Stomach smooth muscle (tissue), 2 donors: ENCODE data around the gene ZYG11A.
"Not testable (repeated sequence)": the region's sequence is repeated elsewhere in the genome, so short reads cannot be mapped to it uniquely, and the experiment has no call there.

Source experiments
- H3K27ac ChIP-seq: one replicate; pipeline ENCODE4 v1.7.0; 2013; ENCODE audit warnings: mild to moderate bottlenecking, low read length, inconsistent platforms
- H3K27me3 ChIP-seq, 2 donors: one replicate each; pipeline ENCODE4 v1.7.0; 2013; ENCODE audit warnings: low read length in 2 of 2; ENCODE audit not compliant: insufficient read depth in 2 of 2, control insufficient read depth in 1 of 2
- H3K36me3 ChIP-seq, 2 donors: one replicate each; pipeline ENCODE4 v1.7.0; 2013; ENCODE audit warnings: low read length in 2 of 2; ENCODE audit not compliant: control insufficient read depth in 2 of 2, insufficient read depth in 2 of 2
- H3K4me1 ChIP-seq: one replicate; pipeline ENCODE4 v1.7.0; 2013; ENCODE audit warnings: low read length; ENCODE audit not compliant: control insufficient read depth, insufficient read depth
- H3K4me3 ChIP-seq, 2 donors: one replicate each; pipeline ENCODE4 v1.7.0; 2013; ENCODE audit warnings: low read length in 2 of 2
- H3K9ac ChIP-seq, 2 donors: one replicate each; pipeline ENCODE4 v1.7.0; 2013; ENCODE audit warnings: low read length in 2 of 2, mild to moderate bottlenecking in 1 of 2
- H3K9me3 ChIP-seq, 2 donors: one replicate each; pipeline ENCODE4 v1.7.0; 2013; ENCODE audit warnings: low read length in 2 of 2; ENCODE audit not compliant: control insufficient read depth in 2 of 2
- donor health status: healthy.
- donor health status: Pancreatic carcinoma.

Gene ZYG11A

DNA sequence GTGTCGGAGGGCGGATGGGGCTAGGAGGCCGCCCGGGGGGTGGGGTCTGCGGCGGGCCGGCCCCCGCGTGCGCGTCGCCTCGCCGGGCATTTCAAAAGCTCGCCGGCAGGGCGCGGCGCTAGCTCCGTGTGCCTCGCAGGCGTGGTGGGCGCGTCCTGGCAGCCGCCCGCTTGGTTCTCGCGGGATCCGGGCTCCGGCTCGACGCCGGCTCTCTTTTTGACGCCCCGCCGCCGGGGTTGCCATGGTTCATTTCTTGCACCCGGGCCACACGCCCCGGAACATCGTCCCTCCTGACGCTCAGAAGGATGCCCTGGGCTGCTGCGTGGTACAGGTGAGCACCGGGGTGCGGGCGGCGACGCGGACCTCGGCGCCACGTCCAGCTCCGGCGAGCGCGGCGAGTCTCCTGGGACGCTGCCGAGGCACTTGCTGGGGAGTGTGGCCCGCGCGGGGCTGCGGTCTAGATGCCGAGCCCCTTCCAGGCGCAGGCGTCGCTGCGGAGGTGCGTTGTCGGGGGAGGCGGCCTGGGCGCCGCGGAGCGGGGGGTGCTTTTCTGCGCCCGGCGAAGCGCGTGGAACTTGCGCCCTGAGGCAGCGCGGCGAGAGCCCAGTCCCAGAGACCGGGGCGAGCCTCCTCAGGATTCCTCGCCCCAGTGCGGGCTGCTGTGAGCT lies at the start of gene ZYG11A:
Gene ZYG11A, plus strand, starts transcription at position 118 of the 668 bp plus-strand sequence. Its CDS starts 124 bp downstream, at position 242.
- no peak within 1 kb of the TSS for H3K9ac ChIP-seq
- H3K36me3 ChIP-seq, result no peaks in the 10 kb centered on the region
- no peak within 1 kb of the TSS for H3K27ac ChIP-seq
- H3K9me3 ChIP-seq, result no peaks in the 10 kb centered on the region
- peaks cover 13% of the 10 kb centered on the region for H3K4me1 ChIP-seq
- peaks cover 9 to 27% of the 10 kb centered on the region in 2 donors for H3K27me3 ChIP-seq
- peak within 1 kb of the TSS; percentile 57 to 71 for H3K4me3 ChIP-seq

DNA sequence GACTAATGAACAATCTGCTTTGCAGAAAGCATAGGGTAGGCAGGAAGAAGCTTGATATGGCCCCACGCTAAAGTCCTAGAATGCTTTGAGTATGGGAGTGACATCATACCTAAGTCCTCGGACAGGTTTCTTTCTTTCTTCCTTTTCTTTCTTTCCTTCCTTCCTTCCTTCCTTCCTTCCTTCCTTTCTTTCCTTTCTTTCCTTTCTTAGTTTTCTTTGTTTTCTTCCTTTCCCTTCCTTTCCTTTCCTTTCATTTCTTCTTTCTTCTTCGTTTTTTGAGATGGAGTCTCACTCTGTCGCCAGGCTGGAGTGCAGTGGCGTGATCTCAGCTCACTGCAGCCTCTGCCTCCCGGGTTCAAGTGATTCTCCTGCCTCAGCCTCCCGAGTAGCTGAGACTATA lies 48.8 kb upstream of the ZYG11A start:
- not testable (repeated sequence) for H3K27me3 ChIP-seq, H3K9ac ChIP-seq
- peaks cover 14% of the 10 kb centered on the region in 2 donors for H3K36me3 ChIP-seq

DNA sequence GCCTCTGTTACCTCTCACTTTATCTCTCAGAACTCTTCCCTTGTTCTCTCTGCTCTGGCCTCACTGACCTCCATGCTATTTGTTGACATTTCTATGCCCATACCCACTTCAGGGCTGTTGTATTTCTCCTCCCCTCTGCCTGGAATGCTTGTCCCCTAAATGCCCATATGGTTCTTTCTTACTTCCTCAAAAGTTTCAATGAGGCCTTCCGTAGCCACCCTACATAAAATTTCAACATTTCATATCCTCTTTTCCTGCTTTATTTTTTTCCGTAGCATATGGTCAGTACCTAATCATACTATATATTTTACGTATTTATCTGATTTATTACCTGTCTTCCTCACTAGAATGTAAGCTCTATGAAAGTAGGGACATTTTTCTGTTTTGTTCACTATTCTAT lies 47.1 kb upstream of the ZYG11A start:
- Histone ChIP-seq H3K27me3 (no peaks in the 10 kb centered on the region), H3K9ac (no peak overlapping the region), H3K4me1 (no peaks in the 10 kb centered on the region), H3K36me3 (peaks cover 12 to 14% of the 10 kb centered on the region in 2 donors), H3K27ac (no peak overlapping the region), H3K4me3 (no peak overlapping the region), H3K9me3 (no peaks in the 10 kb centered on the region)

More for the DNA sequence above, 48.8 kb upstream of the ZYG11A start:
- H3K9me3 ChIP-seq, H3K27ac ChIP-seq, H3K4me3 ChIP-seq, H3K4me1 ChIP-seq: not testable (repeated sequence)

GRCh38 chr1:52798331-52798730 lies 44.2 kb upstream of the ZYG11A start:
- no peak overlapping the region for H3K4me3 ChIP-seq
- no peaks in the 10 kb centered on the region for H3K4me1 ChIP-seq
- H3K36me3 ChIP-seq, result peaks cover 11 to 13% of the 10 kb centered on the region in 2 donors
- H3K9me3 ChIP-seq, result no peaks in the 10 kb centered on the region
- H3K27me3 ChIP-seq, result no peaks in the 10 kb centered on the region
- no peak overlapping the region for H3K27ac ChIP-seq
- no peak overlapping the region for H3K9ac ChIP-seq

GRCh38 chr1:52801011-52801410 lies 41.5 kb upstream of the ZYG11A start:
- no peaks in the 10 kb centered on the region for H3K4me1 ChIP-seq
- H3K27ac ChIP-seq, result no peak overlapping the region
- no peak overlapping the region for H3K9ac ChIP-seq
- H3K27me3 ChIP-seq, result no peaks in the 10 kb centered on the region
- H3K4me3 ChIP-seq, result no peak overlapping the region
- peaks cover 14 to 20% of the 10 kb centered on the region in 2 donors for H3K36me3 ChIP-seq
- H3K9me3 ChIP-seq, result no peaks in the 10 kb centered on the region

DNA sequence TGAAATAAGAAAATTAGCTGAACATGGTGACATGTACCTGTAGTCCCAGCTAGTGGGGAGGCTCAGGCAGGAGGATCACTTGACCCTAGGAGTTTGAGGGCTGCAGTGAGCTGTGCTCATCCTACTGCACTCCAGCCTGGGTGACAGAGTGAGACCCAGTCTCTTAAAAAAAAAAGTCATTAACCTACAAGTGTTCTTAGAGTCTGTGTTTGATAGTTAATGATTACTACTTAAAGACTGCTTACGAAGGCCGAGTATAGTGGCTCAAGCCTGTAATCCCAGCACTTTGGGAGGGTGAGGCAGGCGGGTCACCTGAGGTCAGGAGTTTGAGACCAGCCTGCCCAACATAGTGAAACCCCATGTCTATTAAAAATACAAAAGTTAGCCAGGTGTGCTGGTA lies 38.5 kb upstream of the ZYG11A start:
- not testable (repeated sequence) for H3K27ac ChIP-seq, H3K9ac ChIP-seq, H3K9me3 ChIP-seq, H3K4me1 ChIP-seq, H3K4me3 ChIP-seq, H3K27me3 ChIP-seq
- peaks cover 6 to 10% of the 10 kb centered on the region in 2 donors for H3K36me3 ChIP-seq

DNA sequence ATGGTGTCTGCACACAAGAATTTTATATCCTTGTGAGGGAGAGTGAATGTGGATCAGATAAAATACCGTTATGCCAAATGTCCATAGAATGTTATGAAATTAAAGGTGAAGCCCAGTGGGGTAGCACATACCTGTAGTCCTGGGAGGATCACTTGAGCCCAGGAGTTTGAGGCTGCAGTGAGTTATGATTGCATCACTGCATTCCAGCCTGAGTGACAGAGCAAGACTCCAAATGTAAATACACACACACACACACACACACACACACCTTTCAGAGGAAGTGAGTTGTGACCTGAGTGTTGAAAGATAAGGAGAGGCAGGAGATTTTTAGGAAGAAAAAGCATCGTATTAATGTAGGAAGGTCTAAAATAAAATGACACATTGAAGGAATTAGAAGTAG lies 28.1 kb upstream of the ZYG11A start:
- H3K4me3 ChIP-seq, result no peak overlapping the region
- H3K36me3 ChIP-seq, result peaks cover 16 to 29% of the 10 kb centered on the region in 2 donors

DNA sequence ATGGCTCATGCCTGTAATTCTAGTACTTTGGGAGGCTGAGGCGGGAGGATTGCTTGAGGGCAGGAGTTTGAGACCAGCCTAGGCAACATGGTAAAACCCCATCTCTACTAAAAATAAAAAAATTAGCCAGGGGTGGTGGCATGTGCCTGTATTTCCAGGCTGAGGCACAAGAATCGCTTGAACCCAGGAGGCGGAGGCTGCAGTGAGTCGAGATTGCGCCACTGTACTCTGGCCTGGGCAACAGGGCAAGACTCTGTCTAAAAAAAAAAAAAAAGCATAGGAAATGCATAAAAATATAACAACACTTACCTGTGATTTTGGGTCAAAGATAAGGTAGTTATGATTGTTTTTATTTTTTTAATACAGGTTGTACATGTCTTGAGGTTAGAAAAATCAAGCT lies 21.7 kb upstream of the ZYG11A start:
- peaks cover 20 to 23% of the 10 kb centered on the region in 2 donors for H3K36me3 ChIP-seq
- not testable (repeated sequence) for H3K27me3 ChIP-seq, H3K9me3 ChIP-seq, H3K4me1 ChIP-seq, H3K9ac ChIP-seq, H3K4me3 ChIP-seq, H3K27ac ChIP-seq

More for the DNA sequence above, 28.1 kb upstream of the ZYG11A start:
- Histone ChIP-seq H3K9me3 (no peaks in the 10 kb centered on the region), H3K27ac (no peak overlapping the region), H3K27me3 (no peaks in the 10 kb centered on the region), H3K4me1 (no peaks in the 10 kb centered on the region), H3K9ac (no peak overlapping the region)

- Histone ChIP-seq H3K4me1 (no peaks in the 10 kb centered on the region), H3K36me3 (peaks cover 8 to 11% of the 10 kb centered on the region in 2 donors), H3K27me3 (no peaks in the 10 kb centered on the region), H3K9ac (no peak overlapping the region), H3K27ac (no peak overlapping the region), H3K4me3 (no peak overlapping the region), H3K9me3 (no peaks in the 10 kb centered on the region)
These were observed 16.7 kb upstream of the ZYG11A start for GRCh38 chr1:52825868-52826267.

GRCh38 chr1:52834798-52835197 lies 7.8 kb upstream of the ZYG11A start:
- no peak overlapping the region for H3K27ac ChIP-seq
- H3K9me3 ChIP-seq, result no peaks in the 10 kb centered on the region
- no peak overlapping the region for H3K4me3 ChIP-seq
- H3K36me3 ChIP-seq, result no peaks in the 10 kb centered on the region
- no peaks in the 10 kb centered on the region for H3K27me3 ChIP-seq
- H3K9ac ChIP-seq, result no peak overlapping the region
- no peaks in the 10 kb centered on the region for H3K4me1 ChIP-seq

- H3K27ac ChIP-seq, result no peak overlapping the region
- H3K9ac ChIP-seq, result no peak overlapping the region
- peaks cover 0 to 4% of the 10 kb centered on the region in 2 donors for H3K27me3 ChIP-seq
- H3K9me3 ChIP-seq, result no peaks in the 10 kb centered on the region
- no peaks in the 10 kb centered on the region for H3K36me3 ChIP-seq
- H3K4me1 ChIP-seq, result no peaks in the 10 kb centered on the region
- no peak overlapping the region for H3K4me3 ChIP-seq
These were observed 6.5 kb upstream of the ZYG11A start for GRCh38 chr1:52836035-52836434.
